ENCODE results near the gene MLEC.

DNA sequence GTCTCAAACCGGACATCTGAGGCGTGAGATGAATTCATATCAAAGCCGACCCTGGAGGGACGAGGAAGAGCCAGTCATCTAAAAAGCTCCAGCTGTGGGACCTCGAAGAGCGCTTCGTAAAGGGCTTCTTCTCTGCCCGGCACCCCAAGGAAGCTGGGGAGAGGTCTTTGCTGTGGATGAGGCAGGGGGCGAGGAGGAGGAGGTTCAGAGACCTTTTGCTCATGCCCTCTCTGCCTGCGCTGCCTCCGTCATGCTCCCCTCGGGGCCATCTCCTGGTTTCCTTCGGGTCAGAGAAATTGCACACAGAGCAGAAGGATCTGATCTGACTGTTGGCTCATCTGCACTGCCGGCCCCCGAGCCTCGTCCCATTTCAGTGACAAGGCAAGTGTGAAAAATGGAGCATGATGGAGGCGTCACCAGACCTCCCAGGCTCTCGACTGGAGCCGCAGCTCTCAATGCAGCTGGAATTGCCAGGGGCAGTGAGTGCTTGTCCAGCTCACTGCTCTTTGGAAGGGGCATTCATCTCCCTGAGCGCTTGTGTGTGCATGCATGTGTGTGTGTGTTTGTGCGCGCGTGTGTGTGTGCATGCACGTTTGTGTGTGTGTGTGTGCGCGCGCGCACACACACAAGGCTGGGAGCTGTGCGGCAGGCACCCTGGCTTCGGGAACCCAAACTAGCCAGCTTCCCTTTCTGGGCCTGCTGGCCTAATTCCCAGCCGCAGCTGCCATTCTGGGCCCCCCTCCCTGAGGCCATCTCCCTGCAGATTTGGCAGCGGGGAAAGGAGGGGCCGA lies 37.3 kb upstream of the MLEC start:
- TF ChIP-seq CTCF (IDR thresholded peaks at IDR 0.05; ENCODE audit: borderline replicate concordance, extremely low read depth, low read length, poor library complexity, severe bottlenecking) (no peak), EZH2 (IDR thresholded peaks at IDR 0.05; ENCODE audit: borderline replicate concordance, low read depth, low read length, severe bottlenecking) (no peak)
